HepG2 (cell line): Measurements from ENCODE around the gene NCOA4. TPM values are rescaled to one million over a fixed set of nuclear protein-coding genes. Genes with fewer than 3 reads are reported as not detected.
A peak's percentile ranks its signal among the peaks of the same experiment; 100 is the strongest.

Experiments used
- ATF7-NPFF ChIP-seq: sonication (generic); formaldehyde crosslinking; IDR thresholded peaks from 2 replicates; pipeline ENCODE4 v1.8.1; 2023; ENCODE audit warnings: mild to moderate bottlenecking, low read depth, missing genetic modification reagents, moderate library complexity
- CCDC6 ChIP-seq: sonication (generic); formaldehyde crosslinking; IDR thresholded peaks from 2 replicates; pipeline ENCODE4 v1.8.1; 2022; ENCODE audit warnings: mild to moderate bottlenecking, missing genetic modification reagents, moderate library complexity
- FOSL1 ChIP-seq: sonication (generic); formaldehyde crosslinking; IDR thresholded peaks from 2 replicates; pipeline ENCODE4 v1.9.0; 2021; ENCODE audit warnings: missing genetic modification reagents, borderline replicate concordance
- FOXM1 ChIP-seq: sonication (generic); formaldehyde crosslinking; IDR thresholded peaks from 2 replicates; pipeline ENCODE4 v1.5.0; 2020; ENCODE audit warnings: missing genetic modification reagents
- HDAC6 ChIP-seq: fragments of 200-600 bp; sonication (generic); IDR thresholded peaks from 2 replicates; pipeline ENCODE4 v1.7.0; 2017; ENCODE audit warnings: mild to moderate bottlenecking, antibody characterized with exemption, low read length, low read depth
- HES4 ChIP-seq: sonication (generic); formaldehyde crosslinking; IDR thresholded peaks from 2 replicates; pipeline ENCODE4 v1.9.0; 2021; ENCODE audit warnings: mild to moderate bottlenecking, missing genetic modification reagents, borderline replicate concordance
- KDM1A ChIP-seq: IDR thresholded peaks from 2 replicates; pipeline ENCODE4 v1.6.1; 2016; ENCODE audit warnings: missing compliant biosample characterization
- NBN ChIP-seq: fragments of 450-650 bp; conservative IDR thresholded peaks from 2 replicates; pipeline ENCODE4 v1.6.1; 2017
- NCOA5 ChIP-seq: sonication (generic); formaldehyde crosslinking; IDR thresholded peaks from 2 replicates; pipeline ENCODE4 v1.4.0; 2020; ENCODE audit warnings: missing genetic modification reagents
- PHB2 ChIP-seq: fragments of 450-650 bp; IDR thresholded peaks from 2 replicates; pipeline ENCODE4 v1.6.1; 2018; ENCODE audit not compliant: partially characterized antibody
- RARA ChIP-seq: IDR thresholded peaks from 2 replicates; pipeline ENCODE4 v1.6.1; 2016; ENCODE audit warnings: missing genetic modification reagents, missing compliant biosample characterization
- SMARCC2 ChIP-seq: fragments of 450-650 bp; IDR thresholded peaks from 2 replicates; pipeline ENCODE4 v1.6.1; 2017; ENCODE audit warnings: antibody characterized with exemption, mild to moderate bottlenecking
- SP5 ChIP-seq: IDR thresholded peaks from 2 replicates; pipeline ENCODE4 v1.6.1; 2016; ENCODE audit warnings: low read depth, borderline replicate concordance
- TCF7 ChIP-seq: sonication (generic); IDR thresholded peaks from 2 replicates; pipeline ENCODE4 v1.6.1; 2016; ENCODE audit warnings: antibody characterized with exemption, low read depth
- TOPORS ChIP-seq: sonication (generic); formaldehyde crosslinking; IDR thresholded peaks from 2 replicates; pipeline ENCODE4 v1.8.0; 2023; ENCODE audit warnings: mild to moderate bottlenecking, missing genetic modification reagents
- TRAFD1 ChIP-seq: sonication (generic); formaldehyde crosslinking; IDR thresholded peaks from 2 replicates; pipeline ENCODE4 v1.5.1; 2020; ENCODE audit warnings: missing genetic modification reagents, mild to moderate bottlenecking, borderline replicate concordance
- TSC22D2 ChIP-seq: sonication (generic); formaldehyde crosslinking; IDR thresholded peaks from 2 replicates; pipeline ENCODE4 v1.5.1; 2020; ENCODE audit warnings: missing genetic modification reagents, mild to moderate bottlenecking, borderline replicate concordance
- USF2 ChIP-seq, 2 experiments: sonication (generic) in 1 of 2; formaldehyde crosslinking in 1 of 2; IDR thresholded peaks; 2 replicates each; pipeline versions ENCODE4 v1.5.1 to v1.6.1; 2011 to 2020; ENCODE audit warnings: borderline replicate concordance in 1 of 2, low read depth in 1 of 2, low read length in 1 of 2, mild to moderate bottlenecking in 1 of 2, missing genetic modification reagents in 1 of 2, moderate library complexity in 1 of 2
- ZFP36L1 ChIP-seq: sonication (generic); formaldehyde crosslinking; IDR thresholded peaks from 2 replicates; pipeline ENCODE4 v1.8.0; 2022; ENCODE audit warnings: mild to moderate bottlenecking, missing genetic modification reagents, moderate library complexity
- ZIK1 ChIP-seq: sonication (generic); formaldehyde crosslinking; IDR thresholded peaks from 2 replicates; pipeline ENCODE4 v1.5.0; 2020; ENCODE audit warnings: mild to moderate bottlenecking, low read depth, missing genetic modification reagents, borderline replicate concordance
- ZNF253 ChIP-seq: sonication (generic); formaldehyde crosslinking; IDR thresholded peaks from 2 replicates; pipeline ENCODE4 v1.8.0; 2022; ENCODE audit warnings: mild to moderate bottlenecking, missing genetic modification reagents, borderline replicate concordance
- ZNF275 ChIP-seq: sonication (generic); formaldehyde crosslinking; IDR thresholded peaks from 2 replicates; pipeline ENCODE4 v1.8.0; 2022; ENCODE audit warnings: missing genetic modification reagents, mild to moderate bottlenecking, inconsistent platforms, borderline replicate concordance
- ZNF784 ChIP-seq: sonication (generic); formaldehyde crosslinking; IDR thresholded peaks from 2 replicates; pipeline ENCODE4 v1.5.1; 2020; ENCODE audit warnings: missing genetic modification reagents, mild to moderate bottlenecking, borderline replicate concordance
- ZNF792 ChIP-seq: IDR thresholded peaks from 2 replicates; pipeline ENCODE4 v1.6.1; 2016
- polyA plus RNA-seq, 8 experiments: library from polyadenylated mRNA; depleted of rRNA in 3 of 8; stranded (reverse) in 7 of 8; unstranded in 1 of 8; fragments of >200 nt; fragmentation: Illumina TruSeq in 4 of 8; extraction: Trizol in 4 of 8; gene quantifications; 2 replicates each; pipeline versions ENCODE4 v1.2.1 to v1.2.3, GENCODE V29; 2011 to 2016; ENCODE audit warnings: low read depth in 4 of 8, missing spikeins in 1 of 8, mixed read lengths in 1 of 8; ENCODE audit not compliant: insufficient read depth in 1 of 8
- total RNA-seq, 5 experiments: library from RNA; depleted of rRNA; stranded (reverse); fragments of >200 nt; fragmentation: Illumina TruSeq; extraction: Trizol; gene quantifications; 2 replicates each; pipeline ENCODE4 v1.2.3, GENCODE V29; 2016; ENCODE audit warnings: low read depth in 1 of 5

The NCOA4 gene
- total and polyA plus RNA-seq, 2 of the 13 experiments (the other 11 are each of a cell fraction or from before 2014, with no cell fraction given), result 306 to 400 TPM

- TF ChIP-seq USF2 (IDR thresholded peaks at IDR 0.05; ENCODE audit: low read depth, low read length) (no peak), USF2 (CRISPR knock-in tag; IDR thresholded peaks at IDR 0.05; ENCODE audit: borderline replicate concordance) (no peak; the same call in 1 of the 2 replicates), FOXM1 (CRISPR knock-in tag) (no peak), ZFP36L1 (0 out of 2 replicates have a peak, but pooled peaks have one; percentile 46), FOSL1 (CRISPR knock-in tag) (peak; percentile 33; the same call in 1 of the 2 replicates), SMARCC2 (no peak), SP5 (CRISPR knock-in tag) (peak; percentile 87), TSC22D2 (CRISPR knock-in tag) (peak; percentile 63; the same call in 1 of the 2 replicates), CCDC6 (peak; percentile 91; the same call in 1 of the 2 replicates), HES4 (CRISPR knock-in tag) (peak; percentile 71; the same call in 1 of the 2 replicates), ZNF792 (CRISPR knock-in tag) (peak; percentile 91; the same call in 1 of the 2 replicates), RARA (CRISPR knock-in tag) (peak; percentile 92), TRAFD1 (CRISPR knock-in tag) (peak; percentile 80; the same call in 1 of the 2 replicates), TOPORS (CRISPR knock-in tag) (peak; percentile 72; the same call in 1 of the 2 replicates), PHB2 (no peak), KDM1A (CRISPR knock-in tag) (no peak), ZIK1 (CRISPR knock-in tag) (peak; percentile 71; the same call in 1 of the 2 replicates), ZNF784 (CRISPR knock-in tag) (peak; percentile 85), ZNF253 (CRISPR knock-in tag) (peak; percentile 83; the same call in 1 of the 2 replicates), TCF7 (no peak), HDAC6 (no peak), NCOA5 (CRISPR knock-in tag) (no peak), NBN (no peak), ATF7-NPFF (CRISPR knock-in tag) (peak; percentile 94), ZNF275 (CRISPR knock-in tag) (0 out of 2 replicates have a peak, but pooled peaks have one; percentile 41)
Measured at GRCh38 chr10:46022978-46023702, 7.3 kb downstream of the NCOA4 start (continued).
